ENCODE measurements around the gene PRR20C.
"Not testable (repeated sequence)": the region's sequence is repeated elsewhere in the genome, so short reads cannot be mapped to it uniquely, and the experiment has no call there.

GRCh38 chr13:57139781-57140180 is 14.1 kb upstream of the PRR20C start:
- TF ChIP-seq, protein P1, sequence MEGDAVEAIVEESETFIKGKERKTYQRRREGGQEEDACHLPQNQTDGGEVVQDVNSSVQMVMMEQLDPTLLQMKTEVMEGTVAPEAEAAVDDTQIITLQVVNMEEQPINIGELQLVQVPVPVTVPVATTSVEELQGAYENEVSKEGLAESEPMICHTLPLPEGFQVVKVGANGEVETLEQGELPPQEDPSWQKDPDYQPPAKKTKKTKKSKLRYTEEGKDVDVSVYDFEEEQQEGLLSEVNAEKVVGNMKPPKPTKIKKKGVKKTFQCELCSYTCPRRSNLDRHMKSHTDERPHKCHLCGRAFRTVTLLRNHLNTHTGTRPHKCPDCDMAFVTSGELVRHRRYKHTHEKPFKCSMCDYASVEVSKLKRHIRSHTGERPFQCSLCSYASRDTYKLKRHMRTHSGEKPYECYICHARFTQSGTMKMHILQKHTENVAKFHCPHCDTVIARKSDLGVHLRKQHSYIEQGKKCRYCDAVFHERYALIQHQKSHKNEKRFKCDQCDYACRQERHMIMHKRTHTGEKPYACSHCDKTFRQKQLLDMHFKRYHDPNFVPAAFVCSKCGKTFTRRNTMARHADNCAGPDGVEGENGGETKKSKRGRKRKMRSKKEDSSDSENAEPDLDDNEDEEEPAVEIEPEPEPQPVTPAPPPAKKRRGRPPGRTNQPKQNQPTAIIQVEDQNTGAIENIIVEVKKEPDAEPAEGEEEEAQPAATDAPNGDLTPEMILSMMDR (conservative IDR thresholded peaks at IDR 0.05; ENCODE audit: low read depth, low read length): not testable (repeated sequence)
- not testable (repeated sequence) for TF ChIP-seq EZH2 (IDR thresholded peaks at IDR 0.05; ENCODE audit: low read length, unreplicated experiment); EZH2phosphoT487 (IDR thresholded peaks at IDR 0.05; ENCODE audit: borderline replicate concordance, low read length)

All from PC-3 (cell line).